ENCODE results near the gene UNG. TPM values are rescaled to one million over a fixed set of nuclear protein-coding genes. Genes with fewer than 3 reads are reported as not detected.
"Not testable (repeated sequence)": the region's sequence is repeated elsewhere in the genome, so short reads cannot be mapped to it uniquely, and the experiment has no call there.

UNG gene
- total RNA-seq, 4 donors from 2014 or later, result 17.9 to 43.9 (median 40.0) TPM

GRCh38 chr12:109139791-109140190 is 42.4 kb downstream of the UNG start:
- Histone ChIP-seq H3K36me3 (peaks cover 11% of the 10 kb centered on the region), H3K27me3 (no peaks in the 10 kb centered on the region), H3K4me3 (no peak overlapping the region), H3K27ac (no peak overlapping the region), H3K9me3 (no peaks in the 10 kb centered on the region), H3K4me1 (peaks cover 2% of the 10 kb centered on the region)
- no peak for TF ChIP-seq POLR2AphosphoS5 (IDR thresholded peaks at IDR 0.05)
- TF ChIP-seq POLR2A (IDR thresholded peaks at IDR 0.05), result no peak
- no peak for TF ChIP-seq EP300 (IDR thresholded peaks at IDR 0.05)
- no peak for TF ChIP-seq CTCF (IDR thresholded peaks at IDR 0.05)
- peak in 1 of 2 donors; percentile 38 for DNase-seq (ENCODE audit: low spot score in 2 of 2)
- 85% methylated on average over 4 of the region's 7 CpGs for whole genome bisulfite sequencing

GRCh38 chr12:109140560-109140959 is 43.2 kb downstream of the UNG start:
- Histone ChIP-seq H3K27ac (no peak overlapping the region), H3K27me3 (no peaks in the 10 kb centered on the region), H3K4me1 (peaks cover 2% of the 10 kb centered on the region), H3K4me3 (no peak overlapping the region), H3K36me3 (peaks cover 11% of the 10 kb centered on the region), H3K9me3 (no peaks in the 10 kb centered on the region)
- no peak for TF ChIP-seq EP300 (IDR thresholded peaks at IDR 0.05)
- no peak for TF ChIP-seq POLR2AphosphoS5 (IDR thresholded peaks at IDR 0.05)
- no peak for TF ChIP-seq CTCF (IDR thresholded peaks at IDR 0.05)
- TF ChIP-seq POLR2A (IDR thresholded peaks at IDR 0.05), result no peak
- WGBS, result 88% methylated on average over 4 of the region's 4 CpGs
- peak in 1 of 2 donors; percentile 33 for DNase-seq (ENCODE audit: low spot score in 2 of 2)

GRCh38 chr12:109144224-109144623 is 46.8 kb downstream of the UNG start:
- no peaks in the 10 kb centered on the region for H3K9me3 ChIP-seq
- H3K27ac ChIP-seq, result no peak overlapping the region
- H3K4me1 ChIP-seq, result peaks cover 21% of the 10 kb centered on the region
- TF ChIP-seq EP300 (IDR thresholded peaks at IDR 0.05) (no peak), POLR2A (IDR thresholded peaks at IDR 0.05) (no peak), POLR2AphosphoS5 (IDR thresholded peaks at IDR 0.05) (no peak), CTCF (IDR thresholded peaks at IDR 0.05) (no peak)
- peaks cover 11% of the 10 kb centered on the region for H3K36me3 ChIP-seq
- no peak overlapping the region for H3K4me3 ChIP-seq
- H3K27me3 ChIP-seq, result no peaks in the 10 kb centered on the region
- no peak for DNase-seq (ENCODE audit: low spot score in 2 of 2)
- 58% methylated on average over 4 of the region's 4 CpGs for WGBS

- not testable (repeated sequence) for H3K9me3 ChIP-seq; H3K27ac ChIP-seq; H3K4me3 ChIP-seq; DNase-seq (ENCODE audit: low spot score in 2 of 2); H3K36me3 ChIP-seq; H3K27me3 ChIP-seq
- peaks cover 22% of the 10 kb centered on the region for H3K4me1 ChIP-seq
- 84% methylated on average over 1 of the region's 1 CpG for WGBS
These were observed 49.7 kb downstream of the UNG start for GRCh38 chr12:109147126-109147525.

- Histone ChIP-seq H3K4me3 (no peak overlapping the region), H3K9me3 (no peaks in the 10 kb centered on the region), H3K36me3 (no peaks in the 10 kb centered on the region), H3K4me1 (peaks cover 19% of the 10 kb centered on the region), H3K27ac (peak overlapping the region; percentile 57), H3K27me3 (no peaks in the 10 kb centered on the region)
- 14% methylated on average over 2 of the region's 2 CpGs for WGBS
- TF ChIP-seq CTCF (IDR thresholded peaks at IDR 0.05), result no peak
- no peak for TF ChIP-seq EP300 (IDR thresholded peaks at IDR 0.05)
- TF ChIP-seq POLR2AphosphoS5 (IDR thresholded peaks at IDR 0.05), result peak in 2 of 3 donors; percentile 52 to 86
- no peak for TF ChIP-seq POLR2A (IDR thresholded peaks at IDR 0.05)
- DNase-seq (ENCODE audit: low spot score in 2 of 2), result peak; percentile 74 to 79
These were observed 50.6 kb downstream of the UNG start for GRCh38 chr12:109147954-109148353.

GRCh38 chr12:109150124-109150640 is 52.8 kb downstream of the UNG start:
- WGBS, result 95% methylated on average over 9 of the region's 9 CpGs
- DNase-seq (ENCODE audit: low spot score in 2 of 2), result peak in 1 of 2 donors; percentile 31
- H3K4me3 ChIP-seq, result no peak overlapping the region
- H3K36me3 ChIP-seq, result no peaks in the 10 kb centered on the region
- peaks cover 33% of the 10 kb centered on the region for H3K4me1 ChIP-seq
- H3K27me3 ChIP-seq, result no peaks in the 10 kb centered on the region
- no peaks in the 10 kb centered on the region for H3K9me3 ChIP-seq
- no peak overlapping the region for H3K27ac ChIP-seq
- TF ChIP-seq EP300 (IDR thresholded peaks at IDR 0.05) (no peak), POLR2AphosphoS5 (IDR thresholded peaks at IDR 0.05) (no peak), CTCF (IDR thresholded peaks at IDR 0.05) (no peak), POLR2A (IDR thresholded peaks at IDR 0.05) (no peak)

All from suprapubic skin (tissue), 4 donors.